Measurements from ENCODE around the gene CYP2B6.

- TF ChIP-seq CTCF (IDR thresholded peaks at IDR 0.05) (peak; percentile 94), ZFX (IDR thresholded peaks at IDR 0.05; ENCODE audit: borderline replicate concordance) (no peak)
These were observed 16.4 kb upstream of the CYP2B6 start for GRCh38 chr19:40974633-40975037.

Measured in 22Rv1 (cell line).